ENCODE measurements around the gene COL21A1. TPM values are rescaled to one million over a fixed set of nuclear protein-coding genes. Genes with fewer than 3 reads are reported as not detected.

The COL21A1 gene
- total RNA-seq, 2 experiments from 2014 or later, result not detected

- H3K27me3 Mint-ChIP-seq, result no peaks in the 10 kb centered on the region
- H3K9me3 Mint-ChIP-seq, result peaks cover 3% of the 10 kb centered on the region
- CTCF ChIA-PET, result no interaction called here
- H3K9me3 ChIP-seq (ENCODE audit: control insufficient read depth in 1 of 2, insufficient read depth in 1 of 2, low read length in 2 of 2), result peaks cover 0 to 4% of the 10 kb centered on the region in 2 experiments
- no peaks in the 10 kb centered on the region for H3K4me1 Mint-ChIP-seq (ENCODE audit: low read depth)
- H3K27me3 ChIP-seq (ENCODE audit: control insufficient read depth in 1 of 2, insufficient read depth in 2 of 2, low read length in 2 of 2), result no peaks in the 10 kb centered on the region
- no peak overlapping the region for H3K27ac ChIP-seq (ENCODE audit: low read depth in 1 of 2, low read length in 2 of 2)
- H3K36me3 Mint-ChIP-seq (ENCODE audit: low read depth), result no peaks in the 10 kb centered on the region
- H3K36me3 ChIP-seq (ENCODE audit: insufficient read depth, low read length), result no peaks in the 10 kb centered on the region
- no peak overlapping the region for H3K4me3 Mint-ChIP-seq
- POLR2A ChIA-PET, result no interaction called here
- no peak for TF ChIP-seq CTCF (IDR thresholded peaks at IDR 0.05)
- H3K27ac Mint-ChIP-seq, result no peak overlapping the region
- intact Hi-C loops (cut with DNase I, micrococcal nuclease), result no loop called here
- ATAC-seq (ENCODE audit: poor library complexity) (no peak), DNase-seq (no peak)
- no peak overlapping the region for H3K4me3 ChIP-seq (ENCODE audit: low read length)
- H3K4me1 ChIP-seq (ENCODE audit: insufficient read depth, low read length), result no peaks in the 10 kb centered on the region
These were observed 24.9 kb downstream of the COL21A1 start for GRCh38 chr6:56222499-56222898.

GRCh38 chr6:56220078-56220477 is 27.3 kb downstream of the COL21A1 start:
- CTCF ChIA-PET, result no interaction called here
- no peak overlapping the region for H3K27ac ChIP-seq (ENCODE audit: low read depth in 1 of 2, low read length in 2 of 2)
- H3K4me3 ChIP-seq (ENCODE audit: low read length), result no peak overlapping the region
- H3K4me3 Mint-ChIP-seq, result no peak overlapping the region
- H3K27ac Mint-ChIP-seq, result no peak overlapping the region
- no peaks in the 10 kb centered on the region for H3K27me3 Mint-ChIP-seq
- no peaks in the 10 kb centered on the region for H3K4me1 Mint-ChIP-seq (ENCODE audit: low read depth)
- no peak for TF ChIP-seq CTCF (IDR thresholded peaks at IDR 0.05)
- no peaks in the 10 kb centered on the region for H3K36me3 Mint-ChIP-seq (ENCODE audit: low read depth)
- H3K9me3 Mint-ChIP-seq, result peaks cover 3% of the 10 kb centered on the region
- intact Hi-C loops (cut with DNase I, micrococcal nuclease), result no loop called here
- ATAC-seq (ENCODE audit: poor library complexity), result no peak
- peaks cover 0 to 4% of the 10 kb centered on the region in 2 experiments for H3K9me3 ChIP-seq (ENCODE audit: control insufficient read depth in 1 of 2, insufficient read depth in 1 of 2, low read length in 2 of 2)
- H3K27me3 ChIP-seq (ENCODE audit: control insufficient read depth in 1 of 2, insufficient read depth in 2 of 2, low read length in 2 of 2), result no peaks in the 10 kb centered on the region
- H3K36me3 ChIP-seq (ENCODE audit: insufficient read depth, low read length), result no peaks in the 10 kb centered on the region
- DNase-seq, result no peak
- no peaks in the 10 kb centered on the region for H3K4me1 ChIP-seq (ENCODE audit: insufficient read depth, low read length)
- POLR2A ChIA-PET, result no interaction called here

GRCh38 chr6:56214703-56215101 is 32.7 kb downstream of the COL21A1 start:
- Mint-ChIP-seq H3K9me3 (peaks cover 3% of the 10 kb centered on the region), H3K4me3 (no peak overlapping the region), H3K27me3 (no peaks in the 10 kb centered on the region), H3K36me3 (ENCODE audit: low read depth) (no peaks in the 10 kb centered on the region), H3K4me1 (ENCODE audit: low read depth) (no peaks in the 10 kb centered on the region), H3K27ac (no peak overlapping the region)
- no peak overlapping the region for H3K4me3 ChIP-seq (ENCODE audit: low read length)
- H3K9me3 ChIP-seq (ENCODE audit: control insufficient read depth in 1 of 2, insufficient read depth in 1 of 2, low read length in 2 of 2), result no peaks in the 10 kb centered on the region
- H3K36me3 ChIP-seq (ENCODE audit: insufficient read depth, low read length), result no peaks in the 10 kb centered on the region
- ATAC-seq (ENCODE audit: poor library complexity) (no peak), DNase-seq (no peak)
- no peaks in the 10 kb centered on the region for H3K4me1 ChIP-seq (ENCODE audit: insufficient read depth, low read length)
- TF ChIP-seq CTCF (IDR thresholded peaks at IDR 0.05), result no peak
- H3K27ac ChIP-seq (ENCODE audit: low read depth in 1 of 2, low read length in 2 of 2), result no peak overlapping the region
- ChIA-PET POLR2A (no interaction called here), CTCF (no interaction called here)
- intact Hi-C loops (cut with DNase I, micrococcal nuclease), result no loop called here
- no peaks in the 10 kb centered on the region for H3K27me3 ChIP-seq (ENCODE audit: control insufficient read depth in 1 of 2, insufficient read depth in 2 of 2, low read length in 2 of 2)
